K562 (cell line): ENCODE results near the gene ZSCAN12. TPM values are rescaled to one million over a fixed set of nuclear protein-coding genes. Genes with fewer than 3 reads are reported as not detected.
A peak's percentile ranks its signal among the peaks of the same experiment; 100 is the strongest.

Source experiments
- ATAC-seq: fragments of 200-7000 bp; cut with Tn5 transposase; 3 replicates; pipeline ENCODE4 v1.9.1; 2020; ENCODE audit warnings: moderate library complexity
- BruUV-seq: library from RNA; stranded (reverse); fragments of 400-500 nt; replicated peaks from 2 replicates; lab custom pipeline; 2021; lab: Mats Ljungman, UMichigan
- CTCF ChIA-PET: fragments of 300-600 bp; formaldehyde crosslinking; extraction: SDS; loops from one replicate; lab custom pipeline; 2021; ENCODE audit warnings: low intra/inter-chr PET ratio; lab: Yijun Ruan, JAX
- POLR2A ChIA-PET: fragments of 300-600, 350-650 bp; sonication (Branson Sonifier 250); formaldehyde crosslinking; extraction: SDS; loops from one replicate; lab custom pipeline; 2021; ENCODE audit warnings: antibody characterized with exemption, inconsistent platforms; lab: Yijun Ruan, JAX
- DNase-seq, 4 experiments: peaks; one replicate each; pipeline versions ENCODE4 v3.0.0 to v3.0.0-alpha.2; 2011 to 2018; ENCODE audit warnings: low spot score in 3 of 4, mixed read lengths in 3 of 4; ENCODE audit errors: extremely low read depth in 1 of 4
- FAIRE-seq: peaks from 2 replicates; lab custom pipeline; 2011; peaks lifted over from hg19 to GRCh38; lab: Jason Lieb, UNC
- H2AFZ ChIP-seq: 2 replicates; pipeline ENCODE4 v1.6.0; 2011; ENCODE audit warnings: low read depth, low read length, control low read depth, inconsistent platforms
- H3K27ac ChIP-seq: fragments of 200-600 bp; 3 replicates; pipeline ENCODE4 v1.8.0; 2011; ENCODE audit warnings: low read depth, mild to moderate bottlenecking, control low read depth, inconsistent platforms, low read length, moderate library complexity, mixed read lengths; ENCODE audit errors: extremely low read depth
- H3K27me3 ChIP-seq, 2 experiments: fragments of 300-600 bp in 1 of 2; 2 replicates in 1 of 2; 3 replicates in 1 of 2; pipeline versions ENCODE4 v1.6.0 to v1.8.0; 2011; ENCODE audit warnings: inconsistent platforms in 2 of 2, low read length in 2 of 2, mild to moderate bottlenecking in 1 of 2, mixed read lengths in 1 of 2, moderate library complexity in 1 of 2; ENCODE audit not compliant: control insufficient read depth in 2 of 2, insufficient read depth in 2 of 2
- H3K36me3 ChIP-seq: fragments of 300-600 bp; 3 replicates; pipeline ENCODE4 v1.8.0; 2011; ENCODE audit warnings: mild to moderate bottlenecking, low read length, inconsistent platforms; ENCODE audit not compliant: control insufficient read depth, insufficient read depth
- H3K4me1 ChIP-seq, 2 experiments: fragments of 200-600 bp in 1 of 2; replicated peaks in 1 of 2; 2 replicates in 1 of 2; 3 replicates in 1 of 2; pipeline versions ENCODE4 v1.5.1 to v1.8.0; 2011; ENCODE audit warnings: inconsistent platforms in 2 of 2, low read length in 2 of 2, mild to moderate bottlenecking in 1 of 2, mixed read lengths in 1 of 2, moderate library complexity in 1 of 2; ENCODE audit not compliant: control insufficient read depth in 2 of 2, insufficient read depth in 2 of 2
- H3K4me2 ChIP-seq: 2 replicates; pipeline ENCODE4 v1.6.1; 2011; ENCODE audit warnings: low read length, control low read depth, inconsistent platforms, mixed read lengths; ENCODE audit not compliant: insufficient read depth
- H3K4me3 ChIP-seq: fragments of 200-600 bp; sonication (generic), shearing (Covaris generic); 2 replicates; pipeline ENCODE4 v1.5.1; 2016; ENCODE audit warnings: control low read depth, inconsistent platforms
- H3K79me2 ChIP-seq: fragments of 200-600 bp; 3 replicates; pipeline ENCODE4 v1.8.0; 2011; ENCODE audit warnings: low read length, inconsistent platforms; ENCODE audit not compliant: control insufficient read depth, insufficient read depth
- H3K9ac ChIP-seq, 2 experiments: 2 replicates each; pipeline versions ENCODE4 v1.6.0 to v1.6.1; 2011; ENCODE audit warnings: low read depth in 2 of 2, low read length in 2 of 2, control low read depth in 1 of 2, inconsistent platforms in 1 of 2, mild to moderate bottlenecking in 1 of 2, mixed read lengths in 1 of 2; ENCODE audit not compliant: insufficient read depth in 1 of 2
- H3K9me1 ChIP-seq: one replicate; pipeline ENCODE4 v1.6.0; 2011; ENCODE audit warnings: inconsistent platforms, mild to moderate bottlenecking, low read length, moderate library complexity; ENCODE audit not compliant: control insufficient read depth, insufficient read depth
- H3K9me3 ChIP-seq: replicated peaks from 2 replicates; pipeline ENCODE4 v1.5.1; 2011; ENCODE audit warnings: low read depth, low read length, inconsistent platforms; ENCODE audit not compliant: control insufficient read depth, insufficient read depth
- H4K20me1 ChIP-seq: replicated peaks from 2 replicates; pipeline ENCODE4 v1.6.1; 2011; ENCODE audit warnings: low read length, inconsistent platforms, mixed read lengths; ENCODE audit not compliant: control insufficient read depth, insufficient read depth
- GTF2A2 ChIP-seq: IDR thresholded peaks from 2 replicates; pipeline ENCODE4 v1.6.1; 2016; ENCODE audit warnings: mild to moderate bottlenecking, missing genetic modification characterization, missing compliant biosample characterization
- HDGF ChIP-seq: fragments of 450-650 bp; IDR thresholded peaks from 2 replicates; pipeline ENCODE4 v1.6.1; 2016
- NFXL1 ChIP-seq: fragments of 450-650 bp; formaldehyde crosslinking; IDR thresholded peaks from 2 replicates; pipeline ENCODE4 v1.4.0; 2021; ENCODE audit warnings: mild to moderate bottlenecking
- POLR2H ChIP-seq: IDR thresholded peaks from 2 replicates; pipeline ENCODE4 v1.6.1; 2016; ENCODE audit warnings: missing genetic modification characterization, low read depth, mild to moderate bottlenecking, control low read depth, missing compliant biosample characterization, moderate library complexity
- SAFB2 ChIP-seq: fragments of 200-400 bp; formaldehyde crosslinking; IDR thresholded peaks from 2 replicates; pipeline ENCODE4 v1.6.1; 2018; ENCODE audit warnings: borderline replicate concordance, low read length, low read depth, moderate library complexity; ENCODE audit not compliant: severe bottlenecking
- SMARCA4 ChIP-seq: fragments of 450-650 bp; IDR thresholded peaks from 2 replicates; pipeline ENCODE4 v1.6.1; 2016
- SNIP1 ChIP-seq: fragments of 450-650 bp; IDR thresholded peaks from 2 replicates; pipeline ENCODE4 v1.7.1; 2017; ENCODE audit warnings: low read depth, mild to moderate bottlenecking
- WHSC1 ChIP-seq: IDR thresholded peaks from one replicate; pipeline ENCODE4 v1.6.1; 2012; ENCODE audit warnings: low read length, control low read depth, inconsistent platforms
- ZNF395 ChIP-seq: fragments of 200-800 bp; sonication (Bioruptor generic); IDR thresholded peaks from 2 replicates; pipeline ENCODE4 v1.6.1; 2017; ENCODE audit warnings: missing genetic modification characterization, missing compliant biosample characterization
- ZNF639 ChIP-seq, 2 experiments: fragments of 200-800 bp in 1 of 2; sonication (Bioruptor generic) in 1 of 2; sonication (generic) in 1 of 2; formaldehyde crosslinking in 1 of 2; IDR thresholded peaks in 1 of 2; conservative IDR thresholded peaks in 1 of 2; 2 replicates each; pipeline versions ENCODE4 v1.5.0 to v1.6.1; 2016 to 2020; ENCODE audit warnings: missing compliant biosample characterization in 1 of 2, missing genetic modification characterization in 1 of 2, missing genetic modification reagents in 1 of 2
- WGBS: fragments of 100-300 bp; shearing (Covaris generic); methylation state at CpG from one replicate; pipeline ENCODE4 v1.1.6; 2016; ENCODE audit warnings: low coverage, mixed read lengths; ENCODE audit not compliant: insufficient coverage; ENCODE audit errors: missing lambda C conversion rate; 5-methylcytosine and 5-hydroxymethylcytosine counted together
- in situ Hi-C: fragments of 300-500 bp; cut with MboI; formaldehyde crosslinking; loops from 4 replicates; pipeline ENCODE4 v1.15.0; 2018; ENCODE audit warnings: inconsistent platforms, mixed read lengths
- intact Hi-C: fragments of 100-400 bp; cut with micrococcal nuclease; formaldehyde crosslinking; loops from 2 replicates; pipeline ENCODE4 v1.14.2; 2022
- polyA plus RNA-seq, 8 experiments: library from polyadenylated mRNA; depleted of rRNA in 4 of 8; stranded (reverse) in 5 of 8; unstranded in 3 of 8; fragments of >200 nt; fragmentation: Nextera tagmentation in 2 of 8; fragmentation: Illumina TruSeq in 1 of 8; extraction: Ambion mirVana in 2 of 8; extraction: Trizol in 1 of 8; gene quantifications; 2 replicates each; pipeline versions ENCODE4 v1.2.1 to v1.2.3, GENCODE V29; 2011 to 2014; ENCODE audit warnings: inconsistent platforms in 1 of 8, missing spikeins in 1 of 8
- total RNA-seq, 7 experiments: library from RNA; depleted of rRNA in 6 of 7; stranded (reverse); fragments of >200 nt in 6 of 7; fragmentation: Illumina TruSeq in 2 of 7; extraction: Trizol in 2 of 7; gene quantifications; 2 replicates each; pipeline versions ENCODE4 v1.2.1 to v1.2.3, GENCODE V29; 2011 to 2021; ENCODE audit warnings: low replicate concordance in 1 of 7

ZSCAN12 gene
- total and polyA plus RNA-seq, 9 of the 15 experiments (the other 6 are each of a cell fraction or from before 2014, with no cell fraction given): 2.5 to 19.6 (median 12.5) TPM

GRCh38 chr6:28399350-28400121 is at the start of gene ZSCAN12 (continued):
- TF ChIP-seq ZNF639 (CRISPR knock-in tag; conservative IDR thresholded peaks at IDR 0.05 in 1 of 2, IDR thresholded peaks at IDR 0.05 in 1 of 2) (peak in 1 of 2 experiments; percentile 82; a peak in 1 of 4 replicates), NFXL1 (CRISPR knock-in tag) (no peak), SNIP1 (peak; percentile 94), SAFB2 (no peak)

GRCh38 chr6:28449056-28449455 is 49.5 kb upstream of the ZSCAN12 start:
- ATAC-seq (no peak), FAIRE-seq (no peak), DNase-seq (no peak)
- POLR2A ChIA-PET: interaction anchor here (0.6 to 1.0 kb wide), 2 partner anchors 16 to 204 kb away, joined by 3 to 4 read pairs; no protein-coding TSS in a partner anchor
- H3K9me3 ChIP-seq: peaks cover 5% of the 10 kb centered on the region; the same call in 1 of the 2 replicates
- WGBS: 75% methylated on average over 1 of the region's 1 CpG
- H3K9me1 ChIP-seq: no peaks in the 10 kb centered on the region
- intact Hi-C loops: no loop called here
- H2AFZ ChIP-seq: no peak overlapping the region
- H3K27ac ChIP-seq: no peak overlapping the region
- H3K27me3 ChIP-seq: no peaks in the 10 kb centered on the region
- CTCF ChIA-PET: interaction anchor here (0.6 kb wide), 1 partner anchor 497 kb away, joined by 3 read pairs; no protein-coding TSS in a partner anchor
- no peak overlapping the region for H3K4me3 ChIP-seq
- TF ChIP-seq GTF2A2 (tag): no peak
- no peak for TF ChIP-seq HDGF
- no peak for TF ChIP-seq POLR2H (tag)
- TF ChIP-seq ZNF395: no peak
- TF ChIP-seq SMARCA4: no peak
- no peak for TF ChIP-seq WHSC1
- H3K4me1 ChIP-seq: peaks cover 0 to 5% of the 10 kb centered on the region in 2 experiments; a peak in 1 of 5 replicates
- no peak overlapping the region for H3K4me2 ChIP-seq
- no peaks in the 10 kb centered on the region for H3K36me3 ChIP-seq
- H3K9ac ChIP-seq: no peak overlapping the region
- no peaks in the 10 kb centered on the region for H4K20me1 ChIP-seq
- no TSS peak for BruUV-seq
- in situ Hi-C loops: no loop called here
- H3K79me2 ChIP-seq: no peaks in the 10 kb centered on the region
